ENCODE results near the gene PSEN1. TPM values are rescaled to one million over a fixed set of nuclear protein-coding genes. Genes with fewer than 3 reads are reported as not detected.
"Not testable (repeated sequence)": the region's sequence is repeated elsewhere in the genome, so short reads cannot be mapped to it uniquely, and the experiment has no call there.

PSEN1 gene
- total and polyA plus RNA-seq, 2 donors (not counting 3 experiments of a cell fraction or from before 2014, with no cell fraction given): 16.5 to 36.8 TPM

DNA sequence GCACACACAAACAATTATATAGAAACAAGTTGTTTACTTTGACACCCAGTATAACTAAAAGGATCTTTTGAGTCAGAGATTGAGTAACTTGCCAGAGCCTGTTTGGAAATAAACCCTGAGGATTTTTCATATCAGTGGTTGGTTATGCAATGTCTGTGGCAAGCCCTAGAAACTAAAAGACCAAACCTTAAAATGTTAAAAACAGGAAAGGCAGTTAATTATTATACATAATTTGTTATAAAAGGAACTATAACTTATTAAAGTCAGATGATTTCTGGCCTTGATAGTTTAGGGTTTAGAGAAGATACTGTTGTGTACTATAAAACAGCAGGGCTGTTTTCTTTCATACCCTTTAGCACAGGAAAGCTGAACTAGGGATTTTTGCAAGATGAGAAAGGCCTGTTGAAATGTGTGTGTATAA lies 44.1 kb downstream of the PSEN1 start:
- Histone ChIP-seq H3K9me3 (replicated peaks; ENCODE audit: control insufficient read depth, insufficient read depth, low read length) (no peaks in the 10 kb centered on the region), H3K36me3 (ENCODE audit: control insufficient read depth in 2 of 2, extremely low read depth in 1 of 2, insufficient read depth in 2 of 2, low read length in 2 of 2) (peaks cover 0 to 1% of the 10 kb centered on the region in 2 experiments), H3K9ac (replicated peaks; ENCODE audit: extremely low read depth, insufficient read depth, low read length) (no peak overlapping the region), H3K4me2 (ENCODE audit: insufficient read depth, low read length) (no peak overlapping the region), H3K79me2 (ENCODE audit: control insufficient read depth, insufficient read depth, low read length) (no peaks in the 10 kb centered on the region), H3K27ac (ENCODE audit: insufficient read depth, low read depth, low read length) (no peak overlapping the region), H3K4me1 (ENCODE audit: control insufficient read depth, extremely low read depth, insufficient read depth, low read length) (no peaks in the 10 kb centered on the region), H2AFZ (ENCODE audit: low read depth, low read length) (no peak overlapping the region), H3K27me3 (ENCODE audit: control insufficient read depth in 2 of 2, insufficient read depth in 2 of 2, low read length in 2 of 2) (no peaks in the 10 kb centered on the region), H3K4me3 (replicated peaks in 1 of 3; ENCODE audit: insufficient read depth in 1 of 3, low read depth in 1 of 3, low read length in 3 of 3) (no peak overlapping the region), H4K20me1 (replicated peaks; ENCODE audit: control insufficient read depth, extremely low read depth, insufficient read depth, low read length) (no peaks in the 10 kb centered on the region), H3K9me1 (replicated peaks; ENCODE audit: control insufficient read depth, extremely low read depth, insufficient read depth, low read length) (no peaks in the 10 kb centered on the region)
- no peak for FAIRE-seq
- DNase-seq (ENCODE audit: low read depth, low spot score): no peak
- CTCF ChIA-PET: no interaction called here
- TF ChIP-seq JUN (IDR thresholded peaks at IDR 0.05; ENCODE audit: borderline replicate concordance, insufficient read depth, insufficient read length, low read depth) (no peak), POLR2AphosphoS5 (IDR thresholded peaks at IDR 0.05; ENCODE audit: insufficient read depth, low read depth, low read length) (no peak), MYC (IDR thresholded peaks at IDR 0.05; ENCODE audit: low read depth, low read length) (no peak), POLR2A (IDR thresholded peaks at IDR 0.05; ENCODE audit: low read depth, low read length) (no peak), GATA2 (IDR thresholded peaks at IDR 0.05; ENCODE audit: insufficient read depth, insufficient read length, low read depth, low read length) (no peak), EZH2 (IDR thresholded peaks at IDR 0.05; ENCODE audit: borderline replicate concordance, low read depth, low read length, severe bottlenecking) (no peak), FOS (IDR thresholded peaks at IDR 0.05; ENCODE audit: borderline replicate concordance, insufficient read depth, low read length) (no peak)
- TF ChIP-seq, protein P1, sequence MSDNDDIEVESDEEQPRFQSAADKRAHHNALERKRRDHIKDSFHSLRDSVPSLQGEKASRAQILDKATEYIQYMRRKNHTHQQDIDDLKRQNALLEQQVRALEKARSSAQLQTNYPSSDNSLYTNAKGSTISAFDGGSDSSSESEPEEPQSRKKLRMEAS (IDR thresholded peaks at IDR 0.05; ENCODE audit: insufficient read depth, insufficient read length): no peak
- TF ChIP-seq, protein P2, sequence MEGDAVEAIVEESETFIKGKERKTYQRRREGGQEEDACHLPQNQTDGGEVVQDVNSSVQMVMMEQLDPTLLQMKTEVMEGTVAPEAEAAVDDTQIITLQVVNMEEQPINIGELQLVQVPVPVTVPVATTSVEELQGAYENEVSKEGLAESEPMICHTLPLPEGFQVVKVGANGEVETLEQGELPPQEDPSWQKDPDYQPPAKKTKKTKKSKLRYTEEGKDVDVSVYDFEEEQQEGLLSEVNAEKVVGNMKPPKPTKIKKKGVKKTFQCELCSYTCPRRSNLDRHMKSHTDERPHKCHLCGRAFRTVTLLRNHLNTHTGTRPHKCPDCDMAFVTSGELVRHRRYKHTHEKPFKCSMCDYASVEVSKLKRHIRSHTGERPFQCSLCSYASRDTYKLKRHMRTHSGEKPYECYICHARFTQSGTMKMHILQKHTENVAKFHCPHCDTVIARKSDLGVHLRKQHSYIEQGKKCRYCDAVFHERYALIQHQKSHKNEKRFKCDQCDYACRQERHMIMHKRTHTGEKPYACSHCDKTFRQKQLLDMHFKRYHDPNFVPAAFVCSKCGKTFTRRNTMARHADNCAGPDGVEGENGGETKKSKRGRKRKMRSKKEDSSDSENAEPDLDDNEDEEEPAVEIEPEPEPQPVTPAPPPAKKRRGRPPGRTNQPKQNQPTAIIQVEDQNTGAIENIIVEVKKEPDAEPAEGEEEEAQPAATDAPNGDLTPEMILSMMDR (IDR thresholded peaks at IDR 0.05; ENCODE audit: extremely low read depth in 1 of 2, insufficient read depth in 1 of 2, low read depth in 1 of 2, low read length in 2 of 2): no peak
- intact Hi-C loops (cut with micrococcal nuclease): loop anchor here (1.0 kb wide), 1 partner anchor 10 kb away; no protein-coding TSS in a partner anchor
- no TSS peak for BruUV-seq (replicated peaks)
- dilution Hi-C loops (cut with MboI; ENCODE audit: extremely low pct_ligation_motif_present, low sequenced_read_pairs): loop anchor here (25.0 kb wide), 1 partner anchor 282 kb away; the partner anchor contains the start of gene NUMB
- POLR2A ChIA-PET: no interaction called here

DNA sequence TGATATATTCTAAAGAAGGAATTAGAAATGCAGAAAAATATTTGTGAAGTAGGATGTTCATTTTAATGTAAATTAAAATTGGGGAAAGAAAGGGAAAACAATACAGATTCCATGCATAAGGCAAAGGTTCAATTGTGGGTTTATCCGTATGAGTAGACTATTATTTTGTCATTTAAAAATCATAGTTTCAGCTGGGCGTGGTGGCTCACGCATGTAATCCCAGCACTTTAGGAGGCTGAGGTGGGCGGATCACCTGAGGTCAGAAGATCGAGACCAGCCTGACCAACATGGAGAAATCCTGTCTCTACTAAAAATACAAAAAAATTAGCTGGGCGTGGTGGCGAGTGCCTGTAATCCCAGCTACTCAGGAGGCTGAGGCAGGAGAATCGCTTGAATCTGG lies 44.7 kb downstream of the PSEN1 start:
- intact Hi-C loops (cut with micrococcal nuclease): loop anchor here (1.0 kb wide), 1 partner anchor 9 kb away; no protein-coding TSS in a partner anchor

More for the DNA sequence above, 44.7 kb downstream of the PSEN1 start:
- H4K20me1 ChIP-seq (replicated peaks; ENCODE audit: control insufficient read depth, extremely low read depth, insufficient read depth, low read length); BruUV-seq (replicated peaks); H3K4me3 ChIP-seq (replicated peaks in 1 of 3; ENCODE audit: insufficient read depth in 1 of 3, low read depth in 1 of 3, low read length in 3 of 3); H3K36me3 ChIP-seq (ENCODE audit: control insufficient read depth in 2 of 2, extremely low read depth in 1 of 2, insufficient read depth in 2 of 2, low read length in 2 of 2); H3K9ac ChIP-seq (replicated peaks; ENCODE audit: extremely low read depth, insufficient read depth, low read length); H3K9me3 ChIP-seq (replicated peaks; ENCODE audit: control insufficient read depth, insufficient read depth, low read length); H2AFZ ChIP-seq (ENCODE audit: low read depth, low read length); CTCF ChIA-PET; H3K4me2 ChIP-seq (ENCODE audit: insufficient read depth, low read length); H3K4me1 ChIP-seq (ENCODE audit: control insufficient read depth, extremely low read depth, insufficient read depth, low read length); FAIRE-seq; H3K9me1 ChIP-seq (replicated peaks; ENCODE audit: control insufficient read depth, extremely low read depth, insufficient read depth, low read length); H3K79me2 ChIP-seq (ENCODE audit: control insufficient read depth, insufficient read depth, low read length); DNase-seq (ENCODE audit: low read depth, low spot score); H3K27me3 ChIP-seq (ENCODE audit: control insufficient read depth in 2 of 2, insufficient read depth in 2 of 2, low read length in 2 of 2); POLR2A ChIA-PET; H3K27ac ChIP-seq (ENCODE audit: insufficient read depth, low read depth, low read length): not testable (repeated sequence)
- dilution Hi-C loops (cut with MboI; ENCODE audit: extremely low pct_ligation_motif_present, low sequenced_read_pairs): loop anchor here (25.0 kb wide), 1 partner anchor 281 kb away; the partner anchor contains the start of gene NUMB

Measured in endothelial cell of umbilical vein (primary cell).